Endothelial cell of umbilical vein (primary cell): ENCODE measurements around the gene WDPCP. TPM values are rescaled to one million over a fixed set of nuclear protein-coding genes. Genes with fewer than 3 reads are reported as not detected.

Experiments
- BruUV-seq: library from RNA; stranded (reverse); fragments of 400-500 nt; replicated peaks from 2 replicates; lab custom pipeline; 2021; lab: Mats Ljungman, UMichigan
- CTCF ChIA-PET: fragments of 300-600, 350-600 bp; sonication (Branson Sonifier 250); formaldehyde crosslinking; loops from one replicate; lab custom pipeline; 2021; ENCODE audit warnings: antibody characterized with exemption, inconsistent platforms; lab: Charles Lee
- POLR2A ChIA-PET: fragments of 300-600, 350-600 bp; sonication (Branson Sonifier 250); formaldehyde crosslinking; loops from one replicate; lab custom pipeline; 2021; ENCODE audit warnings: antibody characterized with exemption, inconsistent platforms; lab: Charles Lee
- DNase-seq: peaks from one replicate; pipeline ENCODE4 v3.0.0-alpha.2; 2011; ENCODE audit warnings: low read depth, low spot score
- FAIRE-seq: peaks from 2 replicates; lab custom pipeline; 2011; peaks lifted over from hg19 to GRCh38; lab: Jason Lieb, UNC
- H2AFZ ChIP-seq: 2 replicates; pipeline ENCODE4 v1.6.0; 2012; ENCODE audit warnings: low read depth, low read length, control low read depth, inconsistent platforms
- H3K27ac ChIP-seq: 2 replicates; pipeline ENCODE4 v1.5.1; 2011; ENCODE audit warnings: low read depth, mild to moderate bottlenecking, control low read depth, low read length, moderate library complexity; ENCODE audit not compliant: insufficient read depth
- H3K27me3 ChIP-seq, 2 experiments: 2 replicates each; pipeline versions ENCODE4 v1.6.0 to v1.6.1; 2011; ENCODE audit warnings: low read length in 2 of 2, mixed read lengths in 1 of 2; ENCODE audit not compliant: control insufficient read depth in 2 of 2, insufficient read depth in 2 of 2
- H3K36me3 ChIP-seq, 2 experiments: 2 replicates in 1 of 2; 3 replicates in 1 of 2; pipeline ENCODE4 v1.5.1; 2011; ENCODE audit warnings: low read length in 2 of 2, mild to moderate bottlenecking in 1 of 2, moderate library complexity in 1 of 2; ENCODE audit not compliant: control insufficient read depth in 2 of 2, insufficient read depth in 2 of 2; ENCODE audit errors: extremely low read depth in 1 of 2
- H3K4me1 ChIP-seq: 3 replicates; pipeline ENCODE4 v1.5.1; 2011; ENCODE audit warnings: mild to moderate bottlenecking, low read length; ENCODE audit not compliant: control insufficient read depth, insufficient read depth; ENCODE audit errors: extremely low read depth
- H3K4me2 ChIP-seq: 2 replicates; pipeline ENCODE4 v1.6.1; 2011; ENCODE audit warnings: low read length, control low read depth, mixed read lengths; ENCODE audit not compliant: insufficient read depth
- H3K4me3 ChIP-seq, 3 experiments: fragments of 200-600 bp in 1 of 3; sonication (generic), shearing (Covaris generic) in 1 of 3; replicated peaks in 1 of 3; 2 replicates each; pipeline ENCODE4 v1.5.1; 2011 to 2016; ENCODE audit warnings: control low read depth in 3 of 3, low read length in 3 of 3, mild to moderate bottlenecking in 2 of 3, inconsistent platforms in 1 of 3, low read depth in 1 of 3, moderate library complexity in 1 of 3; ENCODE audit not compliant: insufficient read depth in 1 of 3
- H3K79me2 ChIP-seq: 2 replicates; pipeline ENCODE4 v1.6.0; 2012; ENCODE audit warnings: low read length, inconsistent platforms; ENCODE audit not compliant: control insufficient read depth, insufficient read depth
- H3K9ac ChIP-seq: replicated peaks from 2 replicates; pipeline ENCODE3; 2011; ENCODE audit warnings: low read length, control low read depth; ENCODE audit not compliant: insufficient read depth; ENCODE audit errors: extremely low read depth
- H3K9me1 ChIP-seq: replicated peaks from 3 replicates; pipeline ENCODE4 v1.6.0; 2011; ENCODE audit warnings: mild to moderate bottlenecking, low read length; ENCODE audit not compliant: control insufficient read depth, insufficient read depth; ENCODE audit errors: extremely low read depth
- H3K9me3 ChIP-seq: replicated peaks from 2 replicates; pipeline ENCODE4 v1.5.1; 2012; ENCODE audit warnings: low read length, inconsistent platforms; ENCODE audit not compliant: control insufficient read depth, insufficient read depth
- H4K20me1 ChIP-seq: replicated peaks from 2 replicates; pipeline ENCODE3; 2011; ENCODE audit warnings: mild to moderate bottlenecking, low read length; ENCODE audit not compliant: control insufficient read depth, insufficient read depth; ENCODE audit errors: extremely low read depth
- CTCF ChIP-seq, 2 donors: IDR thresholded peaks; 1 replicate in 1 of 2; 2 replicates in 1 of 2; pipeline ENCODE4 v1.5.1; 2011; ENCODE audit warnings: low read length in 2 of 2, mild to moderate bottlenecking in 2 of 2, moderate library complexity in 2 of 2, control low read depth in 1 of 2, inconsistent platforms in 1 of 2, low read depth in 1 of 2; ENCODE audit not compliant: insufficient read depth in 1 of 2; ENCODE audit errors: extremely low read depth in 1 of 2
- EZH2 ChIP-seq: IDR thresholded peaks from 2 replicates; pipeline ENCODE4 v1.6.1; 2012; ENCODE audit warnings: borderline replicate concordance, low read depth, mild to moderate bottlenecking, moderate library complexity, low read length, inconsistent platforms; ENCODE audit not compliant: severe bottlenecking
- FOS ChIP-seq: IDR thresholded peaks from 2 replicates; pipeline ENCODE4 v1.6.1; 2011; ENCODE audit warnings: mild to moderate bottlenecking, low read length, moderate library complexity, borderline replicate concordance; ENCODE audit not compliant: insufficient read depth
- GATA2 ChIP-seq: IDR thresholded peaks from 2 replicates; pipeline ENCODE4 v1.7.0; 2011; ENCODE audit warnings: low read depth, mild to moderate bottlenecking, moderate library complexity, mixed read lengths, low read length; ENCODE audit not compliant: insufficient read length, insufficient read depth
- JUN ChIP-seq: IDR thresholded peaks from 2 replicates; pipeline ENCODE4 v1.6.1; 2011; ENCODE audit warnings: borderline replicate concordance, low read depth; ENCODE audit not compliant: insufficient read length, insufficient read depth
- MAX ChIP-seq: IDR thresholded peaks from 2 replicates; pipeline ENCODE4 v1.6.1; 2011; ENCODE audit not compliant: insufficient read depth, insufficient read length
- MYC ChIP-seq: IDR thresholded peaks from one replicate; pipeline ENCODE4 v1.6.1; 2011; ENCODE audit warnings: mild to moderate bottlenecking, low read depth, low read length
- POLR2A ChIP-seq: IDR thresholded peaks from 2 replicates; pipeline ENCODE4 v1.6.1; 2012; ENCODE audit warnings: low read depth, mild to moderate bottlenecking, control low read depth, low read length
- POLR2AphosphoS5 ChIP-seq: IDR thresholded peaks from 2 replicates; pipeline ENCODE4 v1.6.1; 2012; ENCODE audit warnings: low read depth, mild to moderate bottlenecking, control low read depth, low read length, moderate library complexity; ENCODE audit not compliant: insufficient read depth
- dilution Hi-C: fragments of 300-500 bp; cut with MboI; formaldehyde crosslinking; loops from one replicate; pipeline ENCODE4 v1.15.0; 2019; ENCODE audit warnings: low sequenced_read_pairs; ENCODE audit not compliant: extremely low pct_ligation_motif_present
- intact Hi-C: fragments of 100-400 bp; cut with micrococcal nuclease; formaldehyde crosslinking; loops from one replicate; pipeline ENCODE4 v1.10.0; 2022
- polyA plus RNA-seq, 4 experiments: library from polyadenylated mRNA; depleted of rRNA in 3 of 4; stranded (reverse) in 3 of 4; unstranded in 1 of 4; fragments of >200 nt; gene quantifications; 2 replicates each; pipeline versions ENCODE4 v1.2.1 to v1.2.3, GENCODE V29; 2011 to 2012; ENCODE audit warnings: missing spikeins in 1 of 4
- total RNA-seq: library from RNA; stranded (reverse); gene quantifications from 2 replicates; pipeline ENCODE4 v1.2.3, GENCODE V29; 2021

Gene WDPCP
- total and polyA plus RNA-seq, 2 donors (not counting 3 experiments of a cell fraction or from before 2014, with no cell fraction given), result 4.0 to 8.8 TPM

GRCh38 chr2:63268946-63269345 lies 319.3 kb downstream of the WDPCP start:
- Histone ChIP-seq H4K20me1 (no peaks in the 10 kb centered on the region), H3K79me2 (no peaks in the 10 kb centered on the region), H3K36me3 (no peaks in the 10 kb centered on the region), H3K27ac (no peak overlapping the region), H3K27me3 (no peaks in the 10 kb centered on the region), H3K4me3 (no peak overlapping the region), H3K9me1 (no peaks in the 10 kb centered on the region), H2AFZ (no peak overlapping the region), H3K4me2 (no peak overlapping the region), H3K9me3 (no peaks in the 10 kb centered on the region), H3K4me1 (no peaks in the 10 kb centered on the region), H3K9ac (no peak overlapping the region)
- ChIA-PET CTCF (no interaction called here), POLR2A (no interaction called here)
- FAIRE-seq (no peak), DNase-seq (no peak)
- no TSS peak for BruUV-seq
- dilution Hi-C loops (no loop called here), intact Hi-C loops (no loop called here)
- TF ChIP-seq FOS (no peak), POLR2A (no peak), EZH2 (no peak), MAX (no peak), CTCF (IDR thresholded peaks at IDR 0.05; ENCODE audit: extremely low read depth in 1 of 2, insufficient read depth in 1 of 2, low read depth in 1 of 2, low read length in 2 of 2) (no peak), JUN (no peak), GATA2 (no peak), MYC (no peak), POLR2AphosphoS5 (no peak)
